GM12878 (cell line): ENCODE data around the gene CCL14. TPM values are rescaled to one million over a fixed set of nuclear protein-coding genes. Genes with fewer than 3 reads are reported as not detected.

ENCODE experiments used
- ATAC-seq: fragments of 200-7000 bp; cut with Tn5 transposase; 3 replicates; pipeline ENCODE4 v1.9.1; 2020; ENCODE audit warnings: mild to moderate bottlenecking, moderate library complexity
- BruUV-seq: library from RNA; stranded (reverse); fragments of 400-500 nt; replicated peaks from 2 replicates; lab custom pipeline; 2021; lab: Mats Ljungman, UMichigan
- CTCF ChIA-PET: fragments of 300-600 bp; sonication (Branson Sonifier 250); formaldehyde crosslinking; extraction: SDS; loops from one replicate; lab custom pipeline; 2021; ENCODE audit warnings: inconsistent platforms; lab: Yijun Ruan, JAX
- POLR2A ChIA-PET: fragments of 350-600 bp; formaldehyde crosslinking; extraction: SDS; loops from one replicate; lab custom pipeline; 2021; ENCODE audit warnings: inconsistent platforms; lab: Charles Lee
- RAD21 ChIA-PET: fragments of 300-600 bp; sonication (Branson Sonifier 250); formaldehyde crosslinking; loops from one replicate; lab custom pipeline; 2023; ENCODE audit warnings: antibody characterized with exemption; ENCODE audit not compliant: unreplicated experiment; lab: Charles Lee
- SMC1A ChIA-PET: fragments of 300-600 bp; sonication (Branson Sonifier 250); formaldehyde crosslinking; loops from one replicate; lab custom pipeline; 2023; ENCODE audit not compliant: unreplicated experiment, uncharacterized antibody; lab: Charles Lee
- DNase-seq: peaks from one replicate; pipeline ENCODE4 v3.0.0-alpha.2; 2011; ENCODE audit warnings: low read depth, low spot score
- FAIRE-seq: peaks from 3 replicates; lab custom pipeline; 2011; peaks lifted over from hg19 to GRCh38; lab: Jason Lieb, UNC
- H2AFZ ChIP-seq: 2 replicates; pipeline ENCODE4 v1.6.0; 2011; ENCODE audit warnings: low read depth, low read length, control low read depth; ENCODE audit not compliant: control insufficient read depth
- H3K27ac ChIP-seq: 2 replicates; pipeline ENCODE4 v1.5.1; 2011; ENCODE audit warnings: control low read depth; ENCODE audit not compliant: control insufficient read depth, insufficient read depth
- H3K27me3 ChIP-seq, 2 experiments: replicated peaks in 1 of 2; 2 replicates each; pipeline versions ENCODE4 v1.6.0 to v1.6.1; 2011; ENCODE audit warnings: low read length in 1 of 2; ENCODE audit not compliant: control insufficient read depth in 2 of 2, insufficient read depth in 2 of 2
- H3K36me3 ChIP-seq, 2 experiments: 2 replicates each; pipeline ENCODE4 v1.5.1; 2011; ENCODE audit warnings: low read length in 1 of 2; ENCODE audit not compliant: control insufficient read depth in 2 of 2, insufficient read depth in 2 of 2
- H3K4me1 ChIP-seq: 2 replicates; pipeline ENCODE4 v1.6.1; 2011; ENCODE audit warnings: mild to moderate bottlenecking, low read length, moderate library complexity, mixed read lengths; ENCODE audit not compliant: control insufficient read depth, insufficient read depth
- H3K4me2 ChIP-seq: 2 replicates; pipeline ENCODE4 v1.6.0; 2011; ENCODE audit warnings: control low read depth; ENCODE audit not compliant: control insufficient read depth, insufficient read depth
- H3K4me3 ChIP-seq: fragments of 200-600 bp; sonication (generic); 2 replicates; pipeline ENCODE4 v1.5.1; 2016
- H3K79me2 ChIP-seq: 2 replicates; pipeline ENCODE4 v1.6.0; 2011; ENCODE audit warnings: low read length; ENCODE audit not compliant: control insufficient read depth, insufficient read depth
- H3K9ac ChIP-seq: 2 replicates; pipeline ENCODE4 v1.8.0; 2011; ENCODE audit warnings: low read length, control low read depth, mixed read lengths; ENCODE audit not compliant: control insufficient read depth, insufficient read depth
- H3K9me3 ChIP-seq: replicated peaks from 3 replicates; pipeline ENCODE4 v1.5.1; 2011; ENCODE audit warnings: mild to moderate bottlenecking, low read length; ENCODE audit not compliant: control insufficient read depth, insufficient read depth
- H4K20me1 ChIP-seq: 2 replicates; pipeline ENCODE4 v1.6.0; 2011; ENCODE audit not compliant: control insufficient read depth, insufficient read depth
- BHLHE40 ChIP-seq, 2 experiments: fragments of 450-650 bp in 1 of 2; IDR thresholded peaks; 2 replicates each; pipeline ENCODE4 v1.6.1; 2011 to 2017; ENCODE audit warnings: low read depth in 2 of 2, borderline replicate concordance in 1 of 2, improper control_type of control experiment in 1 of 2, low read length in 1 of 2, mild to moderate bottlenecking in 1 of 2
- CBFB ChIP-seq: IDR thresholded peaks from 2 replicates; pipeline ENCODE4 v1.6.1; 2016; ENCODE audit warnings: antibody characterized with exemption, low read depth
- CEBPZ ChIP-seq: fragments of 150-350 bp; IDR thresholded peaks from 2 replicates; pipeline ENCODE4 v1.6.1; 2016; ENCODE audit warnings: low read depth, low read length
- E2F4 ChIP-seq: IDR thresholded peaks from 2 replicates; pipeline ENCODE4 v1.6.1; 2012; ENCODE audit warnings: low read depth, low read length, improper control_type of control experiment
- HDAC6 ChIP-seq: fragments of 200-600 bp; sonication (generic); IDR thresholded peaks from one replicate; pipeline ENCODE4 v1.8.0; 2017; ENCODE audit warnings: antibody characterized with exemption; ENCODE audit not compliant: unreplicated experiment
- IKZF2 ChIP-seq, 2 experiments: fragments of 450-650 bp; IDR thresholded peaks; 2 replicates each; pipeline ENCODE4 v1.6.1; 2017; ENCODE audit warnings: mild to moderate bottlenecking in 2 of 2, moderate library complexity in 2 of 2
- IRF3 ChIP-seq: fragments of 450-650 bp; IDR thresholded peaks from 2 replicates; pipeline ENCODE4 v1.6.1; 2014; ENCODE audit warnings: mild to moderate bottlenecking
- MAX ChIP-seq: IDR thresholded peaks from 2 replicates; pipeline ENCODE4 v1.6.1; 2012; ENCODE audit warnings: low read depth, low read length, improper control_type of control experiment
- MTA2 ChIP-seq: fragments of 450-650 bp; IDR thresholded peaks from 2 replicates; pipeline ENCODE4 v1.6.1; 2016; ENCODE audit warnings: low read depth, mild to moderate bottlenecking, moderate library complexity
- RBBP5 ChIP-seq: fragments of 200-600 bp; sonication (generic); conservative IDR thresholded peaks from 2 replicates; pipeline ENCODE4 v1.6.1; 2016
- RFX5 ChIP-seq: IDR thresholded peaks from 2 replicates; pipeline ENCODE4 v1.6.1; 2011; ENCODE audit warnings: low read depth, low read length, improper control_type of control experiment
- SMAD5 ChIP-seq: IDR thresholded peaks from 2 replicates; pipeline ENCODE4 v1.6.1; 2016; ENCODE audit warnings: antibody characterized with exemption, low read depth
- SMARCA5 ChIP-seq: fragments of 450-650 bp; IDR thresholded peaks from 2 replicates; pipeline ENCODE4 v1.6.1; 2017; ENCODE audit warnings: mild to moderate bottlenecking
- TCF3 ChIP-seq: IDR thresholded peaks from 2 replicates; pipeline ENCODE4 v1.6.1; 2012; ENCODE audit warnings: low read depth, mild to moderate bottlenecking, low read length, borderline replicate concordance; ENCODE audit not compliant: insufficient read depth
- USF2 ChIP-seq: IDR thresholded peaks from 2 replicates; pipeline ENCODE4 v1.6.1; 2011; ENCODE audit warnings: low read depth, low read length, improper control_type of control experiment, borderline replicate concordance
- ZNF24 ChIP-seq: fragments of 450-650 bp; IDR thresholded peaks from 2 replicates; pipeline ENCODE4 v1.6.1; 2017; ENCODE audit warnings: antibody characterized with exemption, mild to moderate bottlenecking
- ZNF274 ChIP-seq: IDR thresholded peaks from one replicate; pipeline ENCODE4 v1.8.0; 2011; ENCODE audit not compliant: insufficient read length, insufficient read depth
- ZNF384 ChIP-seq: IDR thresholded peaks from 2 replicates; pipeline ENCODE4 v1.6.1; 2012; ENCODE audit warnings: low read depth, mild to moderate bottlenecking, low read length, improper control_type of control experiment, borderline replicate concordance
- WGBS: methylation state at CpG from one replicate; pipeline ENCODE4 v1.1.6; 2016; ENCODE audit warnings: low lambda C conversion rate; ENCODE audit not compliant: insufficient replicate concordance, insufficient coverage; ENCODE audit errors: missing lambda C conversion rate; 5-methylcytosine and 5-hydroxymethylcytosine counted together
- in situ Hi-C: fragments of 300-500 bp; cut with MboI; formaldehyde crosslinking; loops from 9 replicates; pipeline ENCODE4 v1.14.3; 2018; ENCODE audit warnings: mixed read lengths
- intact Hi-C: fragments of 100-400 bp; cut with micrococcal nuclease; formaldehyde crosslinking; loops from one replicate; pipeline ENCODE4 v1.14.2; 2022; ENCODE audit not compliant: unreplicated experiment
- polyA plus RNA-seq, 11 experiments: library from polyadenylated mRNA; depleted of rRNA in 4 of 11; unstranded in 6 of 11; stranded (reverse) in 5 of 11; fragments of >200 nt; fragmentation: Nextera tagmentation in 4 of 11; fragmentation: Illumina TruSeq in 1 of 11; extraction: Ambion mirVana in 4 of 11; extraction: Trizol in 1 of 11; gene quantifications; 1 replicate in 1 of 11; 2 replicates in 10 of 11; pipeline versions ENCODE4 v1.2.1 to v1.2.3, GENCODE V29; 2011 to 2016; ENCODE audit warnings: inconsistent platforms in 2 of 11, missing spikeins in 2 of 11, low read depth in 1 of 11
- total RNA-seq, 4 experiments: library from RNA; depleted of rRNA in 3 of 4; stranded (reverse); fragments of >200 nt in 3 of 4; fragmentation: Illumina TruSeq in 1 of 4; extraction: Trizol in 1 of 4; gene quantifications; 2 replicates each; pipeline versions ENCODE4 v1.2.1 to v1.2.3, GENCODE V29; 2013 to 2021

The CCL14 gene
- total and polyA plus RNA-seq, 10 of the 15 experiments (the other 5 are each of a cell fraction or from before 2014, with no cell fraction given): not detected

GRCh38 chr17:35947156-35947585 lies 39.4 kb downstream of the CCL14 start:
- Histone ChIP-seq H3K4me3 (no peak overlapping the region), H3K36me3 (no peaks in the 10 kb centered on the region), H3K79me2 (no peaks in the 10 kb centered on the region), H3K9me3 (no peaks in the 10 kb centered on the region), H3K9ac (no peak overlapping the region), H3K4me2 (peak overlapping the region; percentile 42), H3K27me3 (no peaks in the 10 kb centered on the region; a peak in 1 of 4 replicates), H3K4me1 (no peaks in the 10 kb centered on the region), H2AFZ (no peak overlapping the region), H3K27ac (no peak overlapping the region), H4K20me1 (no peaks in the 10 kb centered on the region)
- DNase-seq: no peak
- intact Hi-C loops: loop anchor here (5.0 kb wide), 1 partner anchor 100 kb away; no protein-coding TSS in a partner anchor
- no TSS peak for BruUV-seq
- ATAC-seq: peak; percentile 98
- ChIA-PET SMC1A (interaction anchor here (1.1 to 3.0 kb wide), 7 partner anchors 12 to 539 kb away, joined by 3 to 18 read pairs (median 6); no protein-coding TSS in a partner anchor), POLR2A (interaction anchor here (0.6 to 1.1 kb wide), 5 partner anchors 15 to 532 kb away, joined by 3 to 6 read pairs (median 4); no protein-coding TSS in a partner anchor), RAD21 (interaction anchor here (0.7 to 2.4 kb wide), 5 partner anchors 22 to 536 kb away, joined by 4 to 5 read pairs (median 5); no protein-coding TSS in a partner anchor), CTCF (interaction anchor here (0.6 to 4.8 kb wide), 13 partner anchors 11 to 536 kb away, joined by 3 to 38 read pairs (median 5); partner anchors contain the start of gene RDM1)
- in situ Hi-C loops: no loop called here
- 1% methylated on average over 11 of the region's 12 CpGs for WGBS
- no peak for FAIRE-seq
- no peak for TF ChIP-seq USF2
- TF ChIP-seq TCF3: no peak
- no peak for TF ChIP-seq SMARCA5
- no peak for TF ChIP-seq MAX
- no peak for TF ChIP-seq SMAD5
- no peak for TF ChIP-seq ZNF24
- TF ChIP-seq IKZF2 (IDR thresholded peaks at IDR 0.05): no peak
- no peak for TF ChIP-seq RFX5
- TF ChIP-seq RBBP5: no peak
- TF ChIP-seq MTA2: no peak
- TF ChIP-seq CBFB: no peak
- 0 out of 2 replicates have a peak, but pooled peaks have one; percentile 5 for TF ChIP-seq ZNF384
- TF ChIP-seq CEBPZ: no peak
- no peak for TF ChIP-seq ZNF274
- 0 out of 2 replicates have a peak, but pooled peaks have one; percentile 32 for TF ChIP-seq E2F4
- TF ChIP-seq HDAC6: no peak
- no peak for TF ChIP-seq IRF3
- TF ChIP-seq BHLHE40 (IDR thresholded peaks at IDR 0.05; ENCODE audit: borderline replicate concordance in 1 of 2, low read depth in 2 of 2, low read length in 1 of 2): 0 out of 4 replicates have a peak, but pooled peaks of 1 of the 2 experiments have one; percentile 36
